Measurements from ENCODE around the gene LUC7L3.
"Not testable (repeated sequence)": the region's sequence is repeated elsewhere in the genome, so short reads cannot be mapped to it uniquely, and the experiment has no call there.

The LUC7L3 gene

GRCh38 chr17:50710025-50710424 lies 9.4 kb upstream of the LUC7L3 start:
- no peak for DNase-seq (ENCODE audit: low spot score)

GRCh38 chr17:50710650-50711049 lies 8.8 kb upstream of the LUC7L3 start:
- no peak for DNase-seq (ENCODE audit: low spot score)

GRCh38 chr17:50712641-50713040 lies 6.8 kb upstream of the LUC7L3 start:
- no peak for DNase-seq (ENCODE audit: low spot score)

- no peak for DNase-seq (ENCODE audit: low spot score)
Measured at GRCh38 chr17:50715471-50715870, 3.9 kb upstream of the LUC7L3 start.

GRCh38 chr17:50719924-50720794 lies 756 bp downstream of the LUC7L3 start:
- DNase-seq (ENCODE audit: low spot score), result no peak

GRCh38 chr17:50721194-50722010 lies 2.0 kb downstream of the LUC7L3 start:
- DNase-seq (ENCODE audit: low spot score), result no peak

- no peak for DNase-seq (ENCODE audit: low spot score)
Measured at GRCh38 chr17:50722746-50723145, 3.3 kb downstream of the LUC7L3 start.

GRCh38 chr17:50724622-50725021 lies 5.2 kb downstream of the LUC7L3 start:
- not testable (repeated sequence) for DNase-seq (ENCODE audit: low spot score)

- no peak for DNase-seq (ENCODE audit: low spot score)
Measured at GRCh38 chr17:50725769-50726655, 6.6 kb downstream of the LUC7L3 start.

GRCh38 chr17:50728112-50728429 lies 8.7 kb downstream of the LUC7L3 start:
- no peak for DNase-seq (ENCODE audit: low spot score)

- DNase-seq (ENCODE audit: low spot score), result no peak
Measured at GRCh38 chr17:50728881-50729765, 9.7 kb downstream of the LUC7L3 start.

GRCh38 chr17:50731575-50732460 lies 12.4 kb downstream of the LUC7L3 start:
- no peak for DNase-seq (ENCODE audit: low spot score)

- no peak for DNase-seq (ENCODE audit: low spot score)
Measured at GRCh38 chr17:50735287-50735686, 15.9 kb downstream of the LUC7L3 start.

GRCh38 chr17:50737118-50737698 lies 17.8 kb downstream of the LUC7L3 start:
- no peak for DNase-seq (ENCODE audit: low spot score)

GRCh38 chr17:50739098-50739497 lies 19.7 kb downstream of the LUC7L3 start:
- no peak for DNase-seq (ENCODE audit: low spot score)

- DNase-seq (ENCODE audit: low spot score), result no peak
Measured at GRCh38 chr17:50745631-50746030, 26.2 kb downstream of the LUC7L3 start.

- no peak for DNase-seq (ENCODE audit: low spot score)
Measured at GRCh38 chr17:50749245-50749644, 29.8 kb downstream of the LUC7L3 start.

GRCh38 chr17:50754521-50754920 lies 35.1 kb downstream of the LUC7L3 start:
- no peak for DNase-seq (ENCODE audit: low spot score)

GRCh38 chr17:50758524-50758923 lies 39.1 kb downstream of the LUC7L3 start:
- DNase-seq (ENCODE audit: low spot score), result no peak

- no peak for DNase-seq (ENCODE audit: low spot score)
Measured at GRCh38 chr17:50758989-50759544, 39.7 kb downstream of the LUC7L3 start.
